ENCODE measurements around the gene LEMD2.

DNA sequence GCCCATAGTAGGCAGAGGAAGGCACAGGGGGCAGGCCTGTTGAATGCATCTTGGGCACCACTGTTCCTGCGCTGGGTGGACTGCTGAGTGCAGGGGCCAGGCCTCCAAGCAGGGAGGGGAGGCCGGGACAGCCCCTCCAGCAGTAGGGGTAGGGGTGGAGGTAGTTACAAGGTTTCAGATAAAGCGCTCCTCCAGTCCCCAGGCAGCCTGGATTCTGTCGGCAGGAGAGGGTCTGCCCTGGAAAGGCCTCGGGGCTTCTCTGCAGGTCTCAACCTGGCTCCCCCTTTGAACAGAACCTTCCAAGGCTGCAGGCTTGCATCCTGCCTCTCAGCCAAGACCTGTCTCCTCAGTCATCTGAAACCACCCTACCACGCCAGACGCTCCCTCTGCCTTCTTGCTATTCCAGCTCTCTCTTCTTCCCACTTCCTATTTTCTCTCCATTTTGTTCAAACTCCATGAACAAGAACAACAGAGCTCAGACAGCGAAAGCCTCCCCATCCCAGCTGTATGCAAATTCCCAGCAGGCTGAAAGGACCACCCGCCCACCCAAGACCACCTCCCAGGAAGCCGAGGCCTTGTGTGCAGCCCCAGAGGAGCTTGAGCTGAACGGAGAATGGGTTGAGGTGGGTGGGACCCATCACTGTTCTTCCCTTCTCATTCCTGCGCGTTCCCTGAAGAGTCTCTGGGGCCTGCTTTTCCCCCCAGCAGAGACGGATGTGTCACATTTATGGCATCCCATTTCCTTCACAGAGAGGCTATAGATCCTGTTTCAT lies 13.4 kb upstream of the LEMD2 start:
- TF ChIP-seq, protein P1, sequence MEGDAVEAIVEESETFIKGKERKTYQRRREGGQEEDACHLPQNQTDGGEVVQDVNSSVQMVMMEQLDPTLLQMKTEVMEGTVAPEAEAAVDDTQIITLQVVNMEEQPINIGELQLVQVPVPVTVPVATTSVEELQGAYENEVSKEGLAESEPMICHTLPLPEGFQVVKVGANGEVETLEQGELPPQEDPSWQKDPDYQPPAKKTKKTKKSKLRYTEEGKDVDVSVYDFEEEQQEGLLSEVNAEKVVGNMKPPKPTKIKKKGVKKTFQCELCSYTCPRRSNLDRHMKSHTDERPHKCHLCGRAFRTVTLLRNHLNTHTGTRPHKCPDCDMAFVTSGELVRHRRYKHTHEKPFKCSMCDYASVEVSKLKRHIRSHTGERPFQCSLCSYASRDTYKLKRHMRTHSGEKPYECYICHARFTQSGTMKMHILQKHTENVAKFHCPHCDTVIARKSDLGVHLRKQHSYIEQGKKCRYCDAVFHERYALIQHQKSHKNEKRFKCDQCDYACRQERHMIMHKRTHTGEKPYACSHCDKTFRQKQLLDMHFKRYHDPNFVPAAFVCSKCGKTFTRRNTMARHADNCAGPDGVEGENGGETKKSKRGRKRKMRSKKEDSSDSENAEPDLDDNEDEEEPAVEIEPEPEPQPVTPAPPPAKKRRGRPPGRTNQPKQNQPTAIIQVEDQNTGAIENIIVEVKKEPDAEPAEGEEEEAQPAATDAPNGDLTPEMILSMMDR (IDR thresholded peaks at IDR 0.05), result no peak
- TF ChIP-seq POLR2A (IDR thresholded peaks at IDR 0.05), result no peak

All from thyroid gland (tissue), 4 donors.